NCI-H82 (cell line): ENCODE data around the gene PNPLA7.
A peak's percentile ranks its signal among the peaks of the same experiment; 100 is the strongest.
"Not testable (repeated sequence)": the region's sequence is repeated elsewhere in the genome, so short reads cannot be mapped to it uniquely, and the experiment has no call there.

Experiments used
- DNase-seq: peaks from one replicate; lab custom pipeline; 2025; lab: John Stamatoyannopoulos, UW

Gene PNPLA7

DNA sequence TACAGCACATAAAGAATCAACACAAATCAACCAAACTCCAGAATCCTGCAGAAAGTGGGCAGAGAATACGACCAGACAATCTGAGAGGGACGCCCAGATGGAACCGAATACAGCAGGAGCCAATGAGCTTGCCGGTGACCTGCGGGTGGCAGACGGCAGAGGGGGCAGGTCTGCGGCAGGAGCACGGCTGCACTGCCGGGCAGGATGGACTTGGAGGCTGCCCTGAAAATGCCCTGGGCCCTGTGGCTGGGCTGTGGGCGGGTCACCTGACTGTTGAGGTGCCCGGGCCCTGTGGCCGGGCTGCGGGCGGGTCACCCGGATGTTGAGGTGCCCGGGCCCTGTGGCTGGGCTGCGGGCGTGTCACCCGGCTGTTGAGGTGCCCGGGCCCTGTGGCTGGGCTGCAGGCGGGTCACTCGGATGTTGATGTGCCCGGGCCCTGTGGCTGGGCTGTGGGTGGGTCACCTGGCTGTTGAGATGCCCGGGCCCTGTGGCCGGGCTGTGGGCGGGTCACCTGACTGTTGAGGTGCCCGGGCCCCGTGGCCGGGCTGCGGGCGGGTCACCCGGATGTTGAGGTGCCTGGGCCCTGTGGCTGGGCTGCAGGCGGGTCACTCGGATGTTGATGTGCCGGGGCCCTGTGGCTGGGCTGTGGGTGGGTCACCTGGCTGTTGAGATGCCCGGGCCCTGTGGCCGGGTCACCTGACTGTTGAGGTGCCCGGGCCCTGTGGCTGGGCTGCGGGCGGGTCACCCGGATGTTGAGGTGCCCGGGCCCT, 36.2 kb downstream of the PNPLA7 start:
- not testable (repeated sequence) for DNase-seq

DNA sequence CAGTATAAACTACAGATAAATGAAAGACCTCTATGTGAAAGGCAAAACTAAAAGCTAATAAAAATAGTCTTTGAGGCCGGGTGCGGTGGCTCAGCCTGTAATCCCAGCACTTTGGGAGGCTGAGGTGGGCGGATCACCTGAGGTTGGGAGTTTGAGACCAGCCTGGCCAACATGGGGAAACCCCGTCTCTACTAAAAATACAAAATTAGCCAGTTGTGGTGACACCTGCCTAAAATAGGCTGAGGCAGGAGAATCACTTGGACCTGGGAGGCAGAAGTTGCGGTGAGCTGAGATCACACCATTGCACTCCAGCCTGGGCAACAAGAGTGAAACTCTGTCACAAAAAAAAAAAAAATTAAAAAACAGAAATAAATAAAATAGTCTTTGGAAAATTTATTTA, 37.1 kb downstream of the PNPLA7 start:
- not testable (repeated sequence) for DNase-seq

DNA sequence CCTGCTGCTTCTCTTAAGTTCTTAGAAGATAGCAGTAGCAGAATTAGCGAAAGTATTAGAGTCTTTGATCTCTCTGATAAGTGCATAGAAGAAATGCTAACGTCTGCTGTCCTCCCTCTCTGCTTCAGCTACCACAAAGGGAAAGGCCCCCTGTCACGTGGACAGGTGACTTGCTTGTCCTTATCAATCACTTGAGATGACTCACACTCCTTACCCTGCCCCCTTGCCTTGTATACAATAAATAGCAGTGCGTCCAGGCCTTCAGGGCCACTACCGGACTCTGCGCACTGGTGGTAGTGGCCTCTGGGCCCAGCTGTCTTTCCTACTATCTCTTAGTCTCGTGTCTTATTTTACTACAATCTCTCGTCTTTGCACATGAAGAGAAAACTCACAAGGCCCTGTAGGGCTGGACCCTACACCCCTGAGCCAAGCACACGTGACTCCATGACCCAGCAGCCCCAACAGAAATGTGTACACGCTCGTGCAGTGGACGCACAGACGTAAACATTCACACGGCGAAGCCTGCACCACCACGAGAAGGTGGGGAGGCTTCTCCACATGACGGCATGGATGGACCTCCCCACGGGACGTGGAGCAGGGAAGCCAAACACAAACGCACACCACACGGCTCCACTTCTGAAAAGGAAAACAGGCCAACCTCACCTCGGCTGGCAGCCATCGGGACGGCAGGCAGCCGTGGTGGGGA, 38.3 kb downstream of the PNPLA7 start:
- no peak for DNase-seq

DNA sequence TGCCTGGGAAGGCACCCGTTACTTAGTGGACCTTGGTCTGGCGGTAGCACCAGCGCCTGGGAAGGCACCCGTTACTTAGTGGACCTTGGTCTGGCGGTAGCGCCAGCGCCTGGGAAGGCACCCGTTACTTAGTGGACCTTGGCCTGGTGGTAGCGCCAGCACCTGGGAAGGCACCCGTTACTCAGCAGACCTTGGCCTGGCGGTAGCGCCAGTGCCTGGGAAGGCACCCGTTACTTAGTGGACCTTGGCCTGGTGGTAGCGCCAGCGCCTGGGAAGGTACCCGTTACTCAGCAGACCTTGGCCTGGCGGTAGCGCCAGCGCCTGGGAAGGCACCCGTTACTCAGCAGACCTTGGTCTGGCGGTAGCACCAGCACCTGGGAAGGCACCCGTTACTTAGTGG, 39.1 kb downstream of the PNPLA7 start:
- not testable (repeated sequence) for DNase-seq

DNA sequence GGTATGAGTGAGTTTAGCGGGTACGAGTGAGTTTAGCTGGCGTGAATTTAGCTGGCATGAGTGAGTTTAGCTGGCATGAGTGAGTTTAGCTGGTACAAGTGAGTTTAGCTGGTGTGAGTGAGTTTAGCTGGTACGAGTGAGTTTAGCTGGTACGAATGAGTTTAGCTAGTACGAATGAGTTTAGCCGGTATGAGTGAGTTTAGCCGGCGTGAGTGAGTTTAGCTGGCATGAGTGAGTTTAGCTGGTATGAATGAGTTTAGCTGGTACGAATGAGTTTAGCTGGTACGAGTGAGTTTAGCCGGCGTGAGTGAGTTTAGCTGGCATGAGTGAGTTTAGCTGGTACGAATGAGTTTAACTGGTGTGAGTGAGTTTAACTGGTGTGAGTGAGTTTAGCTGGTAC, 41.0 kb downstream of the PNPLA7 start:
- DNase-seq, result no peak

DNA sequence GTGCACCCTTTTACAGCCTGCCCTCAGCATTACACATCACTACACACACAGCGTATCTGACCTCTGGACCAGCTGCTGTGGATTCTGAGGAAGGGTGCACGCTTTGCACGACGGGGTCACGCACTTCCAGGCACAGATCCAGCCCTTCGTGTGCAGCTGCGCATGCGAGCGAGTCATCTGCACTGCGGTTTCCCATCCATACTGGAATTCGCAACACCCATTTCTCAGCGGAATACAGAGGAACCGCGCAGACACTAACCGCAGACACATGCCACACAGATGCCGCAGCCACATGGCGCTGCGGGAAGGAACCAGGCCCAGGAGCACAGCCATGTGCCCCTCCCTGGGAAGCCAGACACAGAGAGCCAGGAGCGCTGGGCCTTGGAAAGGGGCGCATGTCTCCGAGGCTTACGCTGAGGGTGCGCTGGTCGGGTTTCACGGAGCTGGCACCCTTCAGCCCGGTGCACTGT, 43.5 kb downstream of the PNPLA7 start:
- DNase-seq, result peak; percentile 24

DNA sequence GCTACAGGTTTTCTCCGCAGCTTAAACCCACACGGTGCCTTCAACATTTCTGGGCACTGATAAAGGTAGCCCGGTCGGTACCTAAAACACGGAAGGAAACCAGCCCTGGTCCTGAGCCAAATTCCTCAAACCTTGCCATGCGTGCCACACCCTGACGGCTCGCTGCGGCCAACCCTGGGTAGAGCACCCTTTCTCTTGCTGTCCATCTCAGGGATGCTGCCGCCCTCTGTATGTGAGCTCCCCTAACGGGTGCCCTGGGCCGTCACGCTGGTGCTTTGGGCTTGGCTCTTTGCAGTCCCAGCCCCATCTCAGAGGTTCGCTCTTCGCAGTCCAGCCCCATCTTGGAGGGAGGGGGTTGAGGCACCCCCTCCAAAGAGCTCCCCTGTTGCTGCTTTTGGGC, 43.9 kb downstream of the PNPLA7 start:
- DNase-seq, result no peak

DNA sequence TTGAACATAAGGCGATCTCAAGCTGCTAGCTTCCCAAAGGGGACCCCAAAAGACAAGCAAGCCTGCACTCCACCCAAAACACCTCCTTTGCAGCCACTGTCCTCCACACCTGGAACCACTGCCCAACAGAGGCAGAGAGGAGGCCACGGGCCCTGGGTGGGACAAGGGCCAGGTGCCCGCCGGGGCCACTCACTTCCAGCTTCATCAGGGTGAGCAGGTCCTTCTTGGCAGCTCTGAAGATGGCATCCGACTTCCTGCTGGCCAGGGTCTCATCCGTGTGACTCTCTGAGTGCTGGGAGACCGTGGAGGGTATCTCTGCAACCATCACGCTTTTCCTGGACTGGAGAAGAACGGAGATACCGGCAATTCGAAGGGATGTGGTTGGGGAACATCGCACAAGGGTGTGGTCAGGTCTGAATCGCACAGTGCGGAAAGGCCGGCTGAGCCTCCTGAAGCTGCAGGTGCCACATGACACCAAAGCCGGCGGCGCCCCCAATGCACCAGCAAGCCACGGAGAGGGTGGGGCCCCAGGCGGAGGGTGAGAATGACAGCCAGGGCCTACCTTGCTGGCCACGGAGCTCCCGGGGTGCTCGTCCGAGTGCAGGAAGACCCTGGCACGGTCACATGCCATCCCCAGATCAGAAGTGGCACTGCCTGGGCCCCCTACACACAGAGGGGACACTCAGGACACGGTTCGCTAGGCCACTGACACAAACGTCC, 44.6 kb downstream of the PNPLA7 start:
- no peak for DNase-seq

DNA sequence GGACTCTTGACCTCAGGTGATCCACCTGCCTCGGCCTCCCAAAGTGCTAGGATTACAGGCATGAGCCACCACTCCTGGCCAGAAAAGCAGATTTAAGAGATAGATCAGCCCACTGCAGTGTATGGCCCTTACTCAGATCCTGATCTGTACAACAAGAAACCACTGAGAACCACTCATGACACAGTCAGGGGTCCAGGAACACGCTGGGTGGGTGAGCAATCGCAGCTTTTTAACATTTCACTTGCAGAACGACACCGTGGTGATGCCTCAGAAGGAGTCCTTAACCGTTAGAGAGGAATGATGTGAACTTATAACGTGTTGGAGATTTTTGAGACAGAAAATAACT, 45.8 kb downstream of the PNPLA7 start:
- peak; percentile 20 for DNase-seq

DNA sequence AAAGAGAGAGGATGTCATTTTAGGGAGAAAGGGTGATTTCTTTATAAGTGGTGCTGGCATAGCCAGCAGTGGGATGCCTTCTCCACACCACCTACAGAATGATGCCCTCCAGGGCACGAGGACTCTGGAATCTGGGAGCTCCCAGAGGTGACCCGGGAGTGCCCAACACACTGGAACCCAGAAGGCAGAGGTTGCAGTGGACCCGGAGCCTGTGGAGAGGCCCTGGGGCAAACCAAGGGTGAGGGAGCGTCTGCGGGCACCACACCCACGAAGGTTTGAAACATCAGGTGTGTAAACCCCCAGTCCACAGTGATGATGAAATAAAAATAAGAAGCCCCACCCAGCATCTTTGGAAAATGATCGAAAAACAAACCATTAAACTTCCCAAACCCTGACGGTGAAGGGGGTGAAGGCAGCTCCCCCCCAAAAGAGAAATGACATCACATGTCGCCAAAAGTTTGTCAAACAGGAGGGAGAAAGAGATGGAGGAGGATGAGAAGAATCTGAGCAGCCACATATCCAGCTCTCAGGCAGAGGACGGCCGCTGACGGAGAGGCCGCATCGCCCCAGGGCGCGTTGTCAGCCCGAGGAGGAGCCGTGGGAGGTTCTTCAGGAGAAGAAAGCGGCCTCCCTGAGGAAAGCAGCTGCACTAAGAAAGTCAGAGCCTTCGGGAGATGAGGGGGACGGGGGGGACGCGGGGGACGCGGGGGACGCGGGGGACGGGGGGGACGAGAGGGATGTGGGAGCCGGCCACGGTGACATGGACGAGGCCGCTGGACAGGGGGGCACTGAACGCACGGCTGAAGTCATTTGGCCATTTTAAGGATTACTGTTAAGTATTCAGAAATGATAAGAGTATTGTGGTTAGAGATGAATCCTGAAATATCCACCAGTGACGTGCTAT, 47.9 kb downstream of the PNPLA7 start:
- no peak for DNase-seq

DNA sequence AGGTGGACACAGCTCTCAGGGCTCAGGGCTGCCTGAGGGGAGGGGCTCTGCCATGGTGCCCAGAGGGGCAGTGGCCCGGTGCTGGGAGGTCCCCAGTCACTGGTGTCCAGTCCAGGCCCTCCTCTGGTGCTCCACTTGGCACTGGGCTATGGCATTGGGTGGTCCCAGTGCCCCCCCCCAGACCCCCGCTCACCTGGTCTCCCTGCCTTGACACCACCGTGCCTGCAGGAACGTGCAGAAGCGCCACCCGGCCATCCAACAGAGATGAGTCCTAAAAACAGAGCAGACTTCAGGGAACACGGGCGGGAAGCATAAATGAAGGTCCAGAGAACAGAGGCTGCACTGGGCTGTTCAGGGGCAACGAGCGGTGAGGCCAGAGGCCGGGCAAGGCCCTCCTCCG, 48.7 kb downstream of the PNPLA7 start:
- DNase-seq, result no peak

DNA sequence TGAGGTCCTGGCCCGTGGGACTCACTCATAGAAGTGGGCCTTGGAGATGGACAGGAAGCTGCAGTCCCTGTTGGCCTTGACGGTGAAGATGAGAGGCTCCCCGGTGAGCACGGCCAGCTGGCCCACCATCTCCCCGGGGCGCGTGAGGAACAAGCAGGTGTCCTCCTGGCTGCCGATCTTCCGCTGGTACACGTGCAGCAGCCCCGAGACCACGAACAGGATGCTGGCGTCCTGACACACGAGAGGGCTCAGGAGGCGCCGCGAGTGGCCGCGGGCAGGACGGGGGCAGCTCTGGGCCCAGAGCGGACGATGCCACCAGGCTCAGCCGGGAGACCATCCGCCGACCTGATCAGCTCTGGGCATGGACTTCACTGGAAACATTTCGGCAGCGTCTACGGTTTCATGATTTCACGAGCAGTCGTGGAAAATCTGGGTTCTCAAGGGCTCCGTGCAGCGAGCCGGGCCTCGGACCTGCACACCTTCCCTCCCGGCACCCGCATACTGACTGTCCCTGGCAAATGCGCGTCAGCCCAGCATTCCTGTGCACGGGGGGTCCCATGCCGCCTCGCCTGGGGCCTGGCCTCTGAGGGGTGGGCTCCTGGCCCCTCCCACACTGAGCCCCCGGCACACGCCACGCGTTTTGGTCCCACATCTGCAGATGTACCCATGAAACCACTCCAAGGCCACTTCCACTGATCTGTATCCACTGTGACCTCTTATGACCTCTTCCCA, 49.4 kb downstream of the PNPLA7 start:
- no peak for DNase-seq

DNA sequence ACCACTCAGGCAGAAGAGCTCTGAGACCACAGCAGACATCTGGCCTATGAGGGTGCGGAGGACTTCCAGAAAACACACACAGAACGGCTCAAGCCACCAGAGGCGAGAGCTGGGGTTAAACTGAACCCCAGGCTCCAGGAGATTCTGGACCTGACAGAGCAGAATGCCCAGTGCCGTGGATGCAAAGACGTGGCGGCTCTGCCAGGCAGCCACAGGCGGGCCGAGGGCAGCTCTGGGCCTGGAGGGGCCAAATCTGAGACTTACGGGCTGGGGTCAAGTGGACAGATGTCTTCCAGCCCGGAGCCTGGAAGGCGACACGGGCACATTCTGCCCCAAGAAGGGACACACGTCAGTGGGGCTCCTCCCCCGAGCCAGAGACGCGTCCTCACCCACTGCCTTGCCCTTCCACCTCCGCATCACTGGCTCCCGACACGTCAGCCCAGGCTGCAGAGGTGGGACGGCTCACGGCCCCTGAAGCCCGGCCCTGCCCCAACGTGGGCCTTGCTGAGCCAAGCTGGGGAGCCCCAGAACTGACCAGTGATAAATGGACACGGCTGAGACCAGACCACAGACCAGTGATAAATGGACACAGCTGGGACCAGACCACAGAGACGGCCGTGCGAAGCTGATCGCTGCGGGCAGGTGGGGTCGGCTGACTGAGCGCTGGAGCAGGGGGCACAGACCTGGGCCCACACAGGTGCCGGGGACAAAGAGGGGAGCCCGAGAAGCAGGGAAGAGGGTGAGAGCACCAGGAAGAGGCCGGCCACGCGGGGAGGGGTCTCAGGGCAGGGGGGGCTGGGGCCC, 50.1 kb downstream of the PNPLA7 start:
- DNase-seq, result no peak

DNA sequence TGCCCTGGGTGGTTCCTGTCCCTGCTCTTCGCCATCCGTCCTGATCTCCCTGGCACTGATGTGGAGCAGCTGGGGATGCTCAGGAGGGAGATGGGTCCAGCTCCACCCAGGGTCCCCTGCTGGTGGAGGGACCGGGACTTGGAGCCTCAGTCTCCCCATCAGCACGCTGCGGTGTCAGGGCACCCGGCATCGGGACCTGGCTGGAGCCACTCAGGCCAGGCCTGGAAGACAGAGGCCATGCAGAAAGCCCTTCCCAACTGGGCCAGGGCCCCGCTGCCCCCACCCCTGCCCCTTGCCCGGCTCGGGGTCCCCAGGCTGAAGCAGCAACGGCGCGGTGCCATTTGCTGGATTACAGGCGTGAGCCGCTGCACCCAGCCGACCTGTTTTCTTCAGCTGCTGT, 50.8 kb downstream of the PNPLA7 start:
- no peak for DNase-seq

DNA sequence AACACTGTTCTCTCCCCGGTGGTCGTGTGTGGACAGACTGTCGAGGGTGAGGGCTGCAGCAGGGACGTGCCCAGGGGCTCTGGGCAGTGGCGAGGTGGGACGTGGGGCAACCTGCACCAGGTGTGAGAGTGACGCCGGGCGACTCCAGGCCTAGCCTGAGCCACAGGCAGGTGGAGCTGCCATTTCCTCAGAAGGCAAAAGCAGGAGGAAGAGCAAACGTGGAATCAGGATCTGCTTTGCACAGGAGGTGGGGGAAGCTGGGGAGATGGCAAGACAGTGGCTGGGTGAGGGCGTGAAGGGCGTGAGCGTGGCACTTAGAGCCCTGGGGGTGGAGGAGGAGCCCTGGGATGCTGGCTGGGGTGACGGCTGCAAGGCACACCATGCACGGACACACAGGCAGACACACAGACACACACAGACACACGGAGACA, 51.5 kb downstream of the PNPLA7 start:
- DNase-seq, result no peak

DNA sequence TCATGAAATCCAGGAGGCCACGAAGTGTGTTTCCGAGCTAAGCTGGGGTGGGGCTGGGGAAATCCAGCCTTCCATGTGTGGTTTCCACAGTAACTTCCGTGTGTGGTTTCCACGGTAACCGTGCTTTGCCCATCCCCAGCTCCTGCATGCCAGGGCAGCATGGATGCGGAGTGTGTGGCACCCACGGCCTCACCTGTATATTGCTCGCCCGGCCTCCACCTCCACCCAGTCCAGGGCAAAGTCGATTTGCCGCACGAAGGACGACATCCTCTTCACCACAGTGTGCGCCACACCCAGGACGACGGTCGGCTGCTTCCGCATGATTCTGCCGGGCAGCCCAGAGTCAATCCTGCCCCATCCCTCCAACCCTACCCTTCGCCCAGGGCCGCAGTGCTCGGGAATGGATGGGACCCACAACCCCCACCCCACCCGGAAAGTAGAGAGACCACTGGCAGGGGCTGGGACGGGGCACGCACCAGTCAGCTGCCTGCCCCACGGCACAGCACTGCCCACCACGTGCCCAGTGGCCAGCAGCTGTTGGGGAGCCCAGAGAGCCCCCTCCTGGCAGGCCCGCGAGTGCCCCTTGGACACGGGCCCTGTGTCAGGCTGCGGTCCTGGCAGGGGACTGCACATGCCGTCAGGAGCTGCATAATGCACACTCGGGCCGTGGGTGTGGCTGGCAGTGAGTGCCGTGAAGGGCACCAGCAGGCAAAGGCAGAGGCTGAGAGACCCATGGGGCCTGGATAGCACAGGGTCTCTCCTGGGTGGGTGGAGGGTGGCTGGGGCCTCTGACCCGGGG, 52.1 kb downstream of the PNPLA7 start:
- DNase-seq, result no peak

DNA sequence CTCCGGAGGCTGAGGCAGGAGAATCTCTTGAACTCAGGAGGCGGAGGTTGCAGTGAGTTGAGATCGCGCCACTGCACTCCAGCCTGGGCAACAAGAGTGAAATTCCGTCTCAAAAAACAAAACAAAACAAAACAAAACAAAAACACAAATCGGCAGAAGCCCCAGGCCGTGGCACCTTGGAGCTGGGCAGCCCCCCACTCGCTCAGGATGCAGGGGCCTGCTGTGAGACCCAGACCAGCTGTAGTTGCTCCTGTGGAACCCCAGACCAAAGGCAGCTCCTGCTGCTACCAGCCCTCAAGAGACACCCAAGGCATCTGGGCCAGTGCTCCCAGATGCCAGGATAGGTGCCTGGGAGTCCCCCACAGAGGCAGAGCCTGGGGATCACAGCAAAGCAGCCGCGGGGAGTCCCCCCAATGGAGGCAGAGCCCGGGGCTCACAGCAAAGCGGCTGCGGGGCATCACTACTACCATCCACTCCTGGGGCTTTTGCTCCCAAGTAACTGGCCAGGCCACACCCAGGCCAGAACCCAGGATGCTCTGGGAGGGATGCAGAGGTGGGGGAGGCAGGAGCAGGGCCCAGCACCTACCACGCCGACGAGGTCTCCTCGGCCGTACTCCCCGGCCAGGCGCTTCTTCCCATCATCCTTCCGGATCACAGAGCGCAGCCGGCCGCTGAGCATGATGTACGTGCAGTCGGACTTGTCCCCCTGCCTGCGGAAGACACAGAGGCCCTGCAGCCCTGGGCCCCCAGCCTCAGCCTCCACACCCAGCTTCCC, 53.4 kb downstream of the PNPLA7 start:
- DNase-seq, result no peak

DNA sequence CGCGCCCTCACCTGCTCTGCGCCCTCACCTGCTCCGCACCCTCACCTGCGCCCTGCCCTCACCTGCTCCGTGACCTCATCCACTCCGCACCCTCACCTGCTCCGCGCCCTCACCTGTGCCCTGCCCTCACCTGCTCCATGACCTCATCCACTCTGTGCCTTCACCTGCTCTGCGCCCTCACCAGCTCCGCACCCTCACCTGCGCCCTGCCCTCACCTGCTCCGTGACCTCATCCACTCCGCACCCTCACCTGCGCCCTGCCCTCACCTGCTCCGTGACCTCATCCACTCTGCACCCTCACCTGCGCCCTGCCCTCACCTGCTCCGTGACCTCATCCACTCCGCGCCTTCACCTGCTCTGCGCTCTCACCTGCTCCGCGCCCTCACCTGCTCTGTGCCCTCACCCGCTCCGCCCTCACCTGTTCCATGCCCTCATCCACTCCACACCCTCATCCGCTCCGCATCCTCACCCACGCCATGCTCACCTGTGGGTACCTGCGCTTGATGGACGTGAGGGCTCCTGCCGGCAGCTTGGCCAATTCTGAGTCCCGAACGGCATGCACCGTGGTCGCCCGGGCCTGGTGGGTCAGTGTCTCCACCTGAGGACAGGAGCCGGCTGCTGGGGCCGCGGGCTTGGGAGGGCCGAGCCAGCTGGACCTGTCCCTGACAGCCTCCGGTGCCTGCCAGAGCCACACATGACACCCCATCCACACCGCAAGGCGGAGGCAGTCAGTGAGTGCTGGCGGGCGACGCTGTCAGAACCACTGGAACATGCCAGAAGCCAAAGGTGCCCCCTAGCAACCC, 55.5 kb downstream of the PNPLA7 start:
- DNase-seq, result no peak
